Right ventricle myocardium superior (tissue), 1 donor: ENCODE data around the gene THAP9. TPM values are rescaled to one million over a fixed set of nuclear protein-coding genes. Genes with fewer than 3 reads are reported as not detected.
"Not testable (repeated sequence)": the region's sequence is repeated elsewhere in the genome, so short reads cannot be mapped to it uniquely, and the experiment has no call there.

Experiments
- ATAC-seq: fragments of 200-7000 bp; cut with Tn5 transposase; one replicate; pipeline ENCODE4 v1.9.1; 2020; ENCODE audit warnings: mild to moderate bottlenecking; ENCODE audit not compliant: poor library complexity
- DNase-seq: peaks from one replicate; pipeline ENCODE4 v3.0.0-alpha.2; 2020
- intact Hi-C: fragments of 100-400 bp; cut with DNase I; formaldehyde crosslinking; loops from one replicate; pipeline ENCODE4 v1.11.2; 2022
- long read RNA-seq: library from polyadenylated mRNA; unstranded; transcript quantifications from one replicate; pipeline ENCODE4 v2.0.0, GENCODE V29; 2021
- total RNA-seq: library from RNA; stranded (reverse); fragmentation: NEBNext Ultra II Directional; extraction: Animal tissue kit (Norgen Biotek cat#: 25700); gene quantifications from one replicate; pipeline ENCODE4 v1.2.1, GENCODE V29; 2021
- donor health status: DM: no; HTN: yes; CAD: no; lungs with severe emphysema.

The THAP9 gene
- 5.6 TPM for total RNA-seq
- long read RNA-seq, partial matches to known transcripts = 0 of 9 reads
- long read RNA-seq, other reads (novel, unspliced or antisense) = 5 of 9 reads

- ATAC-seq (peak; percentile 97), DNase-seq (peak; percentile 99)
- intact Hi-C loops = loop anchor here (10.0 kb wide), 1 partner anchor 134 kb away; the partner anchor contains the start of gene COPS4
Measured at GRCh38 chr4:82900411-82901182, at the start of gene THAP9. Gene THAP9 (plus strand): TSS chr4:82900735. CDS start chr4:82900803, 68 bp downstream.

- intact Hi-C loops = no loop called here
- ATAC-seq (no peak), DNase-seq (no peak)
Measured at GRCh38 chr4:82851318-82851717, 49.2 kb upstream of the THAP9 start.

GRCh38 chr4:82851885-82852750 lies 48.4 kb upstream of the THAP9 start:
- intact Hi-C loops = no loop called here
- ATAC-seq = peak; percentile 22

GRCh38 chr4:82852751-82853285 lies 47.7 kb upstream of the THAP9 start:
- no peak for DNase-seq
- intact Hi-C loops = no loop called here
- no peak for ATAC-seq

More at GRCh38 chr4:82851885-82852750, 48.4 kb upstream of the THAP9 start:
- no peak for DNase-seq

GRCh38 chr4:82860487-82860886 lies 40.0 kb upstream of the THAP9 start:
- ATAC-seq, intact Hi-C loops, DNase-seq: not testable (repeated sequence)

GRCh38 chr4:82861529-82861928 lies 39.0 kb upstream of the THAP9 start:
- intact Hi-C loops = no loop called here
- DNase-seq (no peak), ATAC-seq (no peak)

- intact Hi-C loops = no loop called here
- DNase-seq (no peak), ATAC-seq (no peak)
Measured at GRCh38 chr4:82864336-82864979, 36.1 kb upstream of the THAP9 start.

GRCh38 chr4:82865592-82865991 lies 34.9 kb upstream of the THAP9 start:
- intact Hi-C loops = no loop called here
- ATAC-seq (peak; percentile 46), DNase-seq (no peak)

- ATAC-seq, DNase-seq, intact Hi-C loops: not testable (repeated sequence)
Measured at GRCh38 chr4:82866033-82866432, 34.5 kb upstream of the THAP9 start.

GRCh38 chr4:82866706-82867385 lies 33.7 kb upstream of the THAP9 start:
- DNase-seq (no peak), ATAC-seq (no peak)
- intact Hi-C loops = no loop called here

- no peak for DNase-seq
- intact Hi-C loops = no loop called here
- no peak for ATAC-seq
Measured at GRCh38 chr4:82868572-82868971, 32.0 kb upstream of the THAP9 start.

- ATAC-seq = no peak
- no peak for DNase-seq
- intact Hi-C loops = no loop called here
Measured at GRCh38 chr4:82885410-82885809, 15.1 kb upstream of the THAP9 start.

- intact Hi-C loops = no loop called here
- ATAC-seq = no peak
Measured at GRCh38 chr4:82886147-82886942, 14.2 kb upstream of the THAP9 start.

GRCh38 chr4:82889287-82889686 lies 11.2 kb upstream of the THAP9 start:
- DNase-seq = no peak
- intact Hi-C loops = no loop called here

More at GRCh38 chr4:82886147-82886942, 14.2 kb upstream of the THAP9 start:
- DNase-seq = no peak

GRCh38 chr4:82890528-82890900 lies 10.0 kb upstream of the THAP9 start:
- DNase-seq (no peak), ATAC-seq (peak; percentile 19)

More at GRCh38 chr4:82889287-82889686, 11.2 kb upstream of the THAP9 start:
- no peak for ATAC-seq

GRCh38 chr4:82890901-82891706 lies 9.4 kb upstream of the THAP9 start, which contains the start of gene SEC31A:
Gene SEC31A (minus strand): TSS chr4:82891153. CDS start chr4:82881936, 9,217 bp downstream.
- ATAC-seq = peak; percentile 99
- intact Hi-C loops = loop anchor here (10.0 kb wide), 2 partner anchors 426 to 456 kb away; partner anchors contain the start of genes ENOPH1 and HNRNPDL

More at GRCh38 chr4:82890528-82890900, 10.0 kb upstream of the THAP9 start:
- intact Hi-C loops = loop anchor here (10.0 kb wide), 2 partner anchors 426 to 456 kb away; partner anchors contain the start of genes ENOPH1 and HNRNPDL

More at GRCh38 chr4:82890901-82891706, 9.4 kb upstream of the THAP9 start, which contains the start of gene SEC31A:
- peak; percentile 98 for DNase-seq
